Calu3 (cell line): ENCODE results near the gene ABCA13. TPM values are rescaled to one million over a fixed set of nuclear protein-coding genes. Genes with fewer than 3 reads are reported as not detected.

Experiments used
- BruUV-seq: library from RNA; stranded (reverse); fragments of 400-500 nt; replicated peaks from 2 replicates; lab custom pipeline; 2021; lab: Mats Ljungman, UMichigan
- CTCF ChIA-PET: fragments of 300-600 bp; sonication (Branson Sonifier 250); formaldehyde crosslinking; loops from one replicate; lab custom pipeline; 2022; ENCODE audit warnings: antibody characterized with exemption; lab: Charles Lee
- DNase-seq: peaks from one replicate; pipeline ENCODE4 v3.0.0; 2022
- H3K27ac Mint-ChIP-seq: one replicate; pipeline ENCODE4 v1.8.0; 2022; ENCODE audit warnings: mixed read lengths; ENCODE audit not compliant: unreplicated experiment
- H3K27me3 Mint-ChIP-seq: one replicate; pipeline ENCODE4 v1.8.0; 2022; ENCODE audit warnings: mixed read lengths; ENCODE audit not compliant: unreplicated experiment
- H3K36me3 Mint-ChIP-seq: one replicate; pipeline ENCODE4 v1.8.0; 2022; ENCODE audit warnings: mild to moderate bottlenecking, moderate library complexity, mixed read lengths; ENCODE audit not compliant: insufficient read depth, unreplicated experiment
- H3K4me1 Mint-ChIP-seq: one replicate; pipeline ENCODE4 v1.8.0; 2022; ENCODE audit warnings: mild to moderate bottlenecking, low read depth, mixed read lengths; ENCODE audit not compliant: unreplicated experiment
- H3K4me3 Mint-ChIP-seq: one replicate; pipeline ENCODE4 v1.8.0; 2022; ENCODE audit warnings: mild to moderate bottlenecking, low read depth, moderate library complexity, mixed read lengths; ENCODE audit not compliant: unreplicated experiment
- H3K9me3 Mint-ChIP-seq: one replicate; pipeline ENCODE4 v1.8.0; 2022; ENCODE audit warnings: low read depth, mixed read lengths; ENCODE audit not compliant: unreplicated experiment
- intact Hi-C: fragments of 100-400 bp; cut with micrococcal nuclease; formaldehyde crosslinking; loops from one replicate; pipeline ENCODE4 v1.10.0; 2022; ENCODE audit not compliant: unreplicated experiment
- total RNA-seq: library from RNA; stranded (reverse); gene quantifications from 2 replicates; pipeline ENCODE4 v1.2.3, GENCODE V29; 2022
- TF ChIP-seq, protein P1 (sequence below): fragments of 200-600 bp; IDR thresholded peaks from one replicate; pipeline ENCODE4 v1.8.0; 2022; ENCODE audit warnings: antibody characterized with exemption; ENCODE audit not compliant: unreplicated experiment

The ABCA13 gene
- total RNA-seq, 1 experiment from 2014 or later: 12.1 TPM

DNA sequence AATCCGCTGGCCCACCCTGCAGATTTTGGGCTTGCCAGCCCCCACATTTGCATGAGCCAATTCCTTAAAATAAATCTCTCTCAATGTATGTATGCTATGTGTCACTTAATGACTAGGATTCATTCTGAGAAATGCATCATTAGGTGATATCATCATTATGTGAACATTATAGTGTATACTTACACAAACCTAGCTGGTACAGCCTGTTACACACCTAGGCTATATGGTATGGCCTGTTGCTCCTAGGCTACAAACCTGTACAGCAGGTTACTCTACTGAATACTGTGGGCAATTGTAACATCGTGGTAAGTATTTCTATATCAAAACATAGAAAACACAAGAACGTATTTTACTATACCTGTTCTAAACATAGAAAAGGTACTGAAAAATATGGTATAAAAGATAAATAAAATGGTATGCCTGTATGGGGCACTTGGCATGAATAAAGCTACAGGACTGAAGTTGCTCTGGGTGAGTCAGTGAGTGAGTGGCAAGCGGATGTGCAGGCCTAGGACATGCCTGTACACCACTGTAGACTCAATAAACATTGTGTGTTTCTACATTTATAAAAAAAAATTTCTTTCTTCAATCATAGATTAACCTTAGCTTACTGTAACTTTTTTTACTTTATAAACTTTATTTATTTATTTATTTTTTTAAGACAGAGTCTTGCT, 135.9 kb downstream of the ABCA13 start:
- CTCF ChIA-PET: no interaction called here
- no peak for DNase-seq
- intact Hi-C loops: no loop called here

DNA sequence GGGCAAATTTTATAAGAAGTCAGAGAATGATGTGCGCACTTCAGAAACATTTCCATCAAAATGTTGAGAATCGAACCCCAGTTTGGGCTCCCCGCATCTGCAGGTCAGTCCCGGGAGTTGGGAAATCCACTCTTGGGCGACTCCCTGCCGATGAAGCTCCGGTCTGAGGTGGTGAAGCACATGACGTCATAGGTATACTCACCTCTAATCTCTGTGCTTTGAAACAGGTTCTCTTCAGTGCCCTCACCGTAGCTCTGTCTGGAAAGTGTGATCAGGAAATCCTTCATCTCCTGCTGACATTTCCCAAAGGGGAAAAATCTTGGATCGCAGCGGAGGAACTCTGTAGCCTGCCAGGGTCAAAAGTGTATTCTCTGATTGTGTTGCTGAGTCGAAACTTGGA, 138.5 kb downstream of the ABCA13 start:
- CTCF ChIA-PET: interaction anchor here (0.8 to 1.1 kb wide), 2 partner anchors 11 kb away, joined by 3 read pairs; no protein-coding TSS in a partner anchor
- BruUV-seq: no TSS peak
- Mint-ChIP-seq H3K27ac (no peak overlapping the region), H3K9me3 (no peaks in the 10 kb centered on the region), H3K36me3 (no peaks in the 10 kb centered on the region), H3K4me1 (no peaks in the 10 kb centered on the region), H3K4me3 (no peak overlapping the region), H3K27me3 (no peaks in the 10 kb centered on the region)
- DNase-seq: no peak
- TF ChIP-seq, protein P1, sequence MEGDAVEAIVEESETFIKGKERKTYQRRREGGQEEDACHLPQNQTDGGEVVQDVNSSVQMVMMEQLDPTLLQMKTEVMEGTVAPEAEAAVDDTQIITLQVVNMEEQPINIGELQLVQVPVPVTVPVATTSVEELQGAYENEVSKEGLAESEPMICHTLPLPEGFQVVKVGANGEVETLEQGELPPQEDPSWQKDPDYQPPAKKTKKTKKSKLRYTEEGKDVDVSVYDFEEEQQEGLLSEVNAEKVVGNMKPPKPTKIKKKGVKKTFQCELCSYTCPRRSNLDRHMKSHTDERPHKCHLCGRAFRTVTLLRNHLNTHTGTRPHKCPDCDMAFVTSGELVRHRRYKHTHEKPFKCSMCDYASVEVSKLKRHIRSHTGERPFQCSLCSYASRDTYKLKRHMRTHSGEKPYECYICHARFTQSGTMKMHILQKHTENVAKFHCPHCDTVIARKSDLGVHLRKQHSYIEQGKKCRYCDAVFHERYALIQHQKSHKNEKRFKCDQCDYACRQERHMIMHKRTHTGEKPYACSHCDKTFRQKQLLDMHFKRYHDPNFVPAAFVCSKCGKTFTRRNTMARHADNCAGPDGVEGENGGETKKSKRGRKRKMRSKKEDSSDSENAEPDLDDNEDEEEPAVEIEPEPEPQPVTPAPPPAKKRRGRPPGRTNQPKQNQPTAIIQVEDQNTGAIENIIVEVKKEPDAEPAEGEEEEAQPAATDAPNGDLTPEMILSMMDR: no peak
- intact Hi-C loops: no loop called here

More for the DNA sequence above, 135.9 kb downstream of the ABCA13 start:
- Mint-ChIP-seq H3K4me3 (no peak overlapping the region), H3K27ac (no peak overlapping the region), H3K27me3 (no peaks in the 10 kb centered on the region), H3K4me1 (no peaks in the 10 kb centered on the region), H3K36me3 (no peaks in the 10 kb centered on the region), H3K9me3 (no peaks in the 10 kb centered on the region)
- TF ChIP-seq, protein P1: no peak
- BruUV-seq: no TSS peak

DNA sequence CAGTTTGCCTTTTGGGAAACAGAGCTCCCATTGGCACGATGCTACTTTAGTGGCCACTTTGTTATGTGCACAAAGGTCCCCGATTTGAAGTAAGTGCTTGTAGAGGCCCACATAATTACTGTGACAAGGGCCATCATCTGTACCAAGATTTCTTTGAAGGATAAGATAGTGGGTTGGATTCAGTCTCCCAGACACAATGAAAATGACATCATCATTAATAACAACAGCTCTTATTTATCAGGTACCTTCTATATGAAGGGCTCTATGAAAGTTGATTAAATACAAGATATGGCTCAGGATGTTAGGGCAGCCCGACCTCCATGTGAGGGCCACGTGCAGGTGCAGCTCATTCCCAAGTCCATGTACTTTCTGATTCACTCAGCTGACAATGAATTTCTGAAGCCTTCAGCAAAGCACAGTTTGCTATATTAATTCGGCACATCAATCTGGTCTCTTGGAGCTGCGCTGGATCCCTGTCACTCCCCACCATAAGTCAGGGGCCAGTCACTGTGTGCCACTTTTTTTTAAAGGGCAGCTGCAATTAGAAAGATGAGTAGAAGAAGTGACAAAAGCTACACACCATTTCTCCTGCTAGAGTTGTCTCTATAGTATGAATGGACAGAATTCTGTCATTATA, 140.3 kb downstream of the ABCA13 start:
- Mint-ChIP-seq H3K27ac (no peak overlapping the region), H3K4me3 (no peak overlapping the region), H3K36me3 (no peaks in the 10 kb centered on the region), H3K4me1 (no peaks in the 10 kb centered on the region), H3K9me3 (no peaks in the 10 kb centered on the region), H3K27me3 (no peaks in the 10 kb centered on the region)
- no peak for DNase-seq
- CTCF ChIA-PET: interaction anchor here (1.0 kb wide), 1 partner anchor 143 kb away, joined by 3 read pairs; no protein-coding TSS in a partner anchor
- intact Hi-C loops: no loop called here
- TF ChIP-seq, protein P1: no peak
- BruUV-seq: no TSS peak

DNA sequence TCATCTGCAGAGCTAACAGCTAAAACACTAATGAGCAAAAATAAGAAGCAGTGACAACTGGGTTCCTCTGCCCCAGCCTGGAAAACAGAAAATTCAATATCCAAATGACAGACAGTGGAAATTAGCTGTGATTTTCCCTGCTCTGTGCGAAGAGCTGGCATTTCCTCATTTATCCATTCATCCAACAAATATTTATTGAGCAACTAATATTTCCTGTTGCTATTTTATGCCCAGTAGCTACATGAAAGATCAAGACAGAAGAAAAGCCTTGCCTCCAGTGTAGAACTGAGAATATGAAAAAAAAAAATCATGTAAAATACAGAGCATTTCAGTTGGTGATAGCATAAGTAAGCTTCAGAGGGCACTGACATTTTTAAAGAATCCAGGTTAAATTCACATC, 140.9 kb downstream of the ABCA13 start:
- H3K27me3 Mint-ChIP-seq: no peaks in the 10 kb centered on the region
- no peaks in the 10 kb centered on the region for H3K4me1 Mint-ChIP-seq
- H3K4me3 Mint-ChIP-seq: no peak overlapping the region
- intact Hi-C loops: no loop called here
- CTCF ChIA-PET: no interaction called here
- H3K36me3 Mint-ChIP-seq: no peaks in the 10 kb centered on the region
- BruUV-seq: no TSS peak
- H3K9me3 Mint-ChIP-seq: no peaks in the 10 kb centered on the region
- no peak overlapping the region for H3K27ac Mint-ChIP-seq
- DNase-seq: no peak
- TF ChIP-seq, protein P1: no peak
